HG03175 (cell line): ENCODE results near the gene ERC2.

Experiments used
- ATAC-seq: cut with Tn5 transposase; IDR thresholded peaks from one replicate; pipeline ENCODE4 v1.9.1; 2021; ENCODE audit warnings: mild to moderate bottlenecking, moderate library complexity; ENCODE audit not compliant: unreplicated experiment

ERC2 gene

GRCh38 chr3:55697177-55697865, 770.9 kb downstream of the ERC2 start:
- ATAC-seq = no peak

DNA sequence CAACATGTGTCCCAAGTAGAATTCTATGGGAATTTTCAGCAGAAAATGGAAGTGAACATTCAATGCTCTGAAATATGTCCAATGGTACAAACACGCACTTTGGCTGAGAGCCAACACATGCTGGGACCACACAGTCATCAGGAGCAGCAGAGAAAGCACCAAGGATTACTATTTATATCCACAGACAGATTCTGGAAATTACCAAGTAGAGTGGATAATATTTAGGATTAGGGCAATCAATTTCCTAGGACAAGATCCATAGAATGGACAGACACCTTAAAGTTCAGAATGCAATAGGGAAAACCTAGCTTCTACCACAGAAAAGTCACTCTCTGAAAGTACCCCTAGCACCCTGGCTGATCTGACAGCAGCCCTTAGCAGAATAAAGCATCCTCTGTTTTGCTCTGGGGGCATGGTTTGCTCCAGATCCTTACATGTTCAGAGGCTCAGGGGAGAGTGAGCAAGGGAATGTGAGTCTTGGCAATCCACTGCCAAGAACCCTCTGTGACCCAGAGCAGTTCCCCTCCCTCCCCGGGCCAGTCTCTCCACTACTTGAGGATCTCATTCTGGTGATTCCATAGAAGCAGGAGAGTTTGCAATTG, 775.2 kb downstream of the ERC2 start:
- no peak for ATAC-seq

- no peak for ATAC-seq
Measured at GRCh38 chr3:55692295-55692956, 775.8 kb downstream of the ERC2 start.

- no peak for ATAC-seq
Measured at GRCh38 chr3:55691141-55691540, 777.1 kb downstream of the ERC2 start.

DNA sequence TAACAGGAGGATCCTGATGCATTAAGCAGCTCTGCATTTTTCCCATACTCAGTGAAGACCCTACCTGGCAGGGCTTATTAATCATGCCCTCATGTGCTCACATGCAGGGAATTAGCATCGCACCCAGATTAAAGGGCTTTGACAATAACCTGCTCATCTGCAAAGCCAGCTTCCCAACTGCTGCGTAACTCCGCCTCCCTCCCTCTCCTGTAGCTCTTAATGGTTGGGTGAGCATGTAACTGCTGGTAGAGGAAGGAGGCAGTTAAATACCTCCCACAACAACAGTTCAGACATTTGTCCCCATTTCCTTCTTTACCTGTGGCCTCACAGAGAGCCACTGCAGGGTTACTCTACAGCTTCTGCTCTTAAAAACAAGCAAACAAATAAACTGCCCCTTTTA, 777.5 kb downstream of the ERC2 start:
- no peak for ATAC-seq

DNA sequence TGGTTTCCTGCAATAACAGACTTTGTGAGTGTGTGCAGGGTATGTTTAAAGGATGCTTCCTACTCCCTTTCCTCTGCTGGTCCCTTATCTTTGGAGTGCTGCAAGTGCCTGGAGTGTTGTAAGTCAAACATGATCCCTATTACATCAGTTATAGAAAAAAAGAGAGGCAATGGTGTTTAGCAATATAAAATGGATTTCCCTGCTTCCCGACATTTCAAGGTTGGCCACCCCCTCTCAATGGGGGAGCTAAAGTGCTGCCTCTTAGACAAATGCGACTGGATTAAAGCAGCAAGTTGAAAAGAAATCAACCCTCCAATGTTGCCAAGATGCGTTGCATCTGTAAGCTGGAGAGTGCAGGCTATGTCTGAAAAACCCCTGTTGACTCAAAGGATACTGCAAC, 778.1 kb downstream of the ERC2 start:
- ATAC-seq = no peak

- no peak for ATAC-seq
Measured at GRCh38 chr3:55688154-55688553, 780.1 kb downstream of the ERC2 start.

- ATAC-seq = no peak
Measured at GRCh38 chr3:55687526-55687925, 780.7 kb downstream of the ERC2 start.

DNA sequence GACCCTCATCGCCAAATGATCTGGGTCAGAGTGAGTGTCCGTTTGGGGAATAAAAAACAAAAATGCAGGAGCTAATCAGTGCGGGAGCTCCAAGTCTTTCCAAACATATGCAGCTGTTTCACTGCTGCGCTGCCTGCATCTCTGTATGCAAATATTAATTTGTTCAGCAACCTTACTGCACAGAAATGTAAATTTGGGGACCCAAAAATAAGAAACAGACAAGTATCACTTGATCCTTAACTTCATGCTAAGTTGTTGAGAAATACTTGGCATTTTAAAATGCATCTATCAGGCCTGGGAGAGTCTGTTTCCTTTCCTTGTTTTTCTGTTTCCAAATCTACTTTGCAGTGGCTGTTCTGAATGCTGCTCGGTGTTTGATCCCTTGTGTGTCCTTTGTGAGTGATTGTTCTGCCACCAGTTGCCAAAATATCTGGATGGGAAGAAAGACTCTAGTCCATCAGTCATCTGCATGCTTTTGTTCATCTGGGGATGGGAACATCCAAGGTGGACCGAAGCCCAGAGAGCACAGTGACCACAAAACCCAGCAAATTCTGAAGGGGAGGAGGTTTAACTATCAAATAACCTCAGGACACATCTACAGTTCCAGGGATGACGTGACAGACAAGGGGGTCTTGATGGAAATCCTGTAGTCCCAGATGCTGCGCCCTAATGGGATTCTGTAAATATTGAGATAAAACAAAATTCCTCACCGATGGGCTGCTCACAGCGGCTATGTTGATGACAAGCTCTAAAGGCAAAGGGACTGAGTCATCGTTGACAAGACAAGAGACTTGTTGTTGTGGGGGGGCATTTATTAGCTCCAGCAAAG, 781.6 kb downstream of the ERC2 start:
- ATAC-seq = no peak

GRCh38 chr3:55683666-55684270, 784.5 kb downstream of the ERC2 start:
- no peak for ATAC-seq

GRCh38 chr3:55682461-55682860, 785.8 kb downstream of the ERC2 start:
- no peak for ATAC-seq

DNA sequence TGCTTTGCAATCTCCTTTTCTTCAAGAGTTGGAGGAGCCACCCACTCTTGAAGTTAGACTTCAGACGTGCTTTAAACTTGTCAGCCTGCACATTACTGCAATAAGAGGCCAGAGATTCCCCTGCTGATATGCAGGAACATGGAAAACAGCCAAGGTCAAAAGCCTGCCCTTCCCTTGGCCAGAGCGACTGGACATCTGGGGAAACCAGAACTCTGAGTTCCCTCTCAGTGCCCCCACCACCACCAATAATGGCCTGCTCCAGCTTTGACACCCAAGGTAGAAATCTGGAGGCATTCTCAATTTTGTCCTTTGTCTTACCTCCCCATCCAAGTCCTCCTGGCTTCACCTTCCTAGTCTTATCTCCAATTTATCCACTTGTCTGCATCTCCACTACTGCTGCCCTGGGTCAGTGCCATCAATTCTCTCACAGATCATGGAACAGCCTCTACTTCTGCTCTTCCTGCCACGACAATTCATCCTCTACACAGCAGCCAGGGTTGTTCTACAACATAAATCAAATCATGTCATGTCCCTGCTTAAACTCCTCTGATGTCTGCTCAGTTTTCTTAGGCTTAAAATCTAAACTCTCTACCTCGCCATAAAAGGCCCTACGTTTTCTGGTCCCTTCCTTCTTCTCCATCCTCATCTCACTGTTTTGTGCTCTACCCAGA, 789.6 kb downstream of the ERC2 start:
- ATAC-seq = no peak

- no peak for ATAC-seq
Measured at GRCh38 chr3:55676643-55677042, 791.6 kb downstream of the ERC2 start.

- peak; percentile 98 for ATAC-seq
Measured at GRCh38 chr3:55675478-55675877, 792.8 kb downstream of the ERC2 start.

DNA sequence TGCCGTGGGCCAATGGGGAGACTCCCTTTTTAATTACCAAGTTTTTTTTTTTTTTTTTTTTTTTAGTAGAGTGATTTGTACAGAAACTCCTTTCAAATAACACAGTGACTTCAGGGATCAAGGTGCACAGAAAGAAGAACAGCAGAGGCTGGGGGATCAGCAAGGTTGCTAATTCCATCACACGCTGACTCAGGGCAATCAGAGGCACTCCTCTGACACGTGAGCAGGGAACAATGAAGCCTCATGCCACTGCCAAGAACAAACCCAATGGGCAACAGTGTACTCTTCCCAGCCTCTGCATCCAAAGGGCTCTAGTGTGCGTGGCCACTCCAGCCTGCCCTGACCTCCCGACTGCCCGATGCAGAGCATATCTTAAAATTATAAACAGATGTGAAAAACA, 794.5 kb downstream of the ERC2 start:
- no peak for ATAC-seq

DNA sequence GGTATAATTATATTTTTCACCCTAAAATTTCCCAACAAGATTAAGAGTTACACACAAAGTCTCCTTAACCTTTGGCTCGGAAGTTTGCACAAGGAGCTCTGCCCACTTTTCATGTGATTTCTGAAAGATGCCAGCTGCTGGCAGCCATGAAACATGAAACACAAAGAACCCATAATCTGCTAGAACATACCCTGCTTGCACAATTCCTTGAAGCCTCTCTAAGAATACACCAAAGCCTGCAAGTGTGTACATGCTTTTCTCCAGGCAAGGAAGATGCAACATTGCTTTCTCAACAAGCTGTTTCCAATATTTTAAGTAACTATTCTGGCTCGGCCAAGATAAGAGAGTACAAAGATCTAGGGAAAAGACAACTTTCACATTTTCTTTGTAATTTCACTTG, 799.1 kb downstream of the ERC2 start:
- no peak for ATAC-seq

DNA sequence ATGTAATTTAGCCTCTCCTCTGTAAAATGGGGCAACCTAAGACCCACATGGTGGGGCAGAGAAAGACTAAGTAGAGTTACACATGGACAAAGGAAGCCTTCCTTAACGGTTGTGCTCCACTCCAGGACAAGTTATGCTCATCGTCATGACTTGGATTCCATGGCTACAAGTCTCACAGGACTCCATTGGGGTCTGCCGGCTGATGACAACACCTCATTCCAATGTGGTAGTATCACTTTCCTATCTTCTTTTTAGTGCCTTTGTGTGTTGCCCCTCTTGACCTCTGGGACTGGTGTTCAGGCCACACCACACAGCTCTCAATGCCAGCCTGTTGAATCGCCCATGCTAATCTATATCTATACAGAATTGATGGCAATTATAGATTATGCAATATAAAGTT, 799.9 kb downstream of the ERC2 start:
- no peak for ATAC-seq

- no peak for ATAC-seq
Measured at GRCh38 chr3:55664387-55664786, 803.9 kb downstream of the ERC2 start.

DNA sequence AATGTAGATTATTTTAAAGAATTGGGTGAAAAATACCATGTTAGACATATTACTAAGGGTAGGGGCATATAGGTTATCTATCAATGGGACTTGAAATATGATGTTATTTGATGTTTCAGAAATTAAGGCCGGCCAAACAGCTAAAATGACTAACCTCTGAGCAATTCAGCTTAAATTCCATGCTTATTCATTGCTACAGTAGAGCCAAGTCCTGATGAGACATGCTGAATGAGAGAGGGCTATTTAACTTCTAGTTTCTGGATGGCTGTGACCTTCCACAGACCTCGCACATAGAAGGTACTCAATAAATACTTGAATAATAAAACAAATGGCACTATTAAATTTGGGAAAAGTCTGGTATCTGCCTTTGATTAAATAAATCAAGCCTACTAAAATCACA, 805.6 kb downstream of the ERC2 start:
- ATAC-seq = no peak

DNA sequence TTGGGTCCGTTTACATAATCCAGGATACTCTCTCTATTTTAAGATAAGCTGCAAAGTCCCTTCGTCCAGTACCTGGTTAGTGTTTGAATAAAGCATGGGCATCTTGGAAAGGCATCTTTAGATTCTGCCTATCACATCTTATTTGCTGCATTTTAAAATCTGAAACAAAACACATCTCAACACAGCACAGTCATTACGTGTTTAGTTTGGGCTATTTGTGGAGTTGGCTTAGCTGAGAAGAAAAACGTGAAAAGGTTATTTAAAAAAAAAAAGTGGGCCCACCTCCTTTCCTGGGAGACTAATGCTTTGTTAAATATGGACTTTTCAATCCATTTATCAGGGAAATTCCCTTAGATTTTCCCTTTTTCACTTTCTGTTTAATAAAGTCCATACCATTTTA, 806.7 kb downstream of the ERC2 start:
- no peak for ATAC-seq

DNA sequence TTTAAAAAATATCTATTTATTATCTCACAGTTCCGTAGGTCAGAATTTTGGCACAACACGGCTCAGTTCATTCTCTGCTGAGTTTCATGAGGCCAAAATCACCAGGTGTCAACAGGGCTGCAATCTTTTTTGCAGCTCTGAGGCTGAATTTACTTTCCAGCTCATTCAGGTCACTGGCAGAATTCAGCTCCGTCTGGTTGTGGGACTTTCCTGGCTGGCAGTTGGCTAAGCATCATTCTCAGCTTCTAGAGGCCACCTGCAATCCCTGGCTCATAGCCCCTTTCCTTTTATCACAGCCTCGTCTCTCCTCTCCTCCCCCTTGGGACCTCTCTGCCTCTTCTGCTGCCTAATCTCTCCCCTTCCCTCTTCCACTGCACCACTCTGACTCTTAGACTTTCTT, 807.1 kb downstream of the ERC2 start:
- ATAC-seq = no peak
